Fibroblast of villous mesenchyme (primary cell): ENCODE measurements around the gene ZNF581. TPM values are rescaled to one million over a fixed set of nuclear protein-coding genes. Genes with fewer than 3 reads are reported as not detected.

Source experiments
- DNase-seq: peaks from one replicate; pipeline ENCODE4 v3.0.0-alpha.2; 2010; ENCODE audit warnings: low read depth
- H3K4me3 ChIP-seq: 2 replicates; pipeline ENCODE4 v1.5.1; 2011; ENCODE audit warnings: low read depth, mild to moderate bottlenecking, low read length
- CTCF ChIP-seq: IDR thresholded peaks from 2 replicates; pipeline ENCODE4 v1.5.1; 2012; ENCODE audit warnings: low read depth, mild to moderate bottlenecking, low read length; ENCODE audit not compliant: insufficient read depth
- total RNA-seq: library from RNA; depleted of rRNA; stranded (reverse); fragments of >200 nt; gene quantifications from 2 replicates; pipeline ENCODE4 v1.2.3, GENCODE V29; 2012

The ZNF581 gene
- total RNA-seq, 1 donor: 13.0 TPM

DNA sequence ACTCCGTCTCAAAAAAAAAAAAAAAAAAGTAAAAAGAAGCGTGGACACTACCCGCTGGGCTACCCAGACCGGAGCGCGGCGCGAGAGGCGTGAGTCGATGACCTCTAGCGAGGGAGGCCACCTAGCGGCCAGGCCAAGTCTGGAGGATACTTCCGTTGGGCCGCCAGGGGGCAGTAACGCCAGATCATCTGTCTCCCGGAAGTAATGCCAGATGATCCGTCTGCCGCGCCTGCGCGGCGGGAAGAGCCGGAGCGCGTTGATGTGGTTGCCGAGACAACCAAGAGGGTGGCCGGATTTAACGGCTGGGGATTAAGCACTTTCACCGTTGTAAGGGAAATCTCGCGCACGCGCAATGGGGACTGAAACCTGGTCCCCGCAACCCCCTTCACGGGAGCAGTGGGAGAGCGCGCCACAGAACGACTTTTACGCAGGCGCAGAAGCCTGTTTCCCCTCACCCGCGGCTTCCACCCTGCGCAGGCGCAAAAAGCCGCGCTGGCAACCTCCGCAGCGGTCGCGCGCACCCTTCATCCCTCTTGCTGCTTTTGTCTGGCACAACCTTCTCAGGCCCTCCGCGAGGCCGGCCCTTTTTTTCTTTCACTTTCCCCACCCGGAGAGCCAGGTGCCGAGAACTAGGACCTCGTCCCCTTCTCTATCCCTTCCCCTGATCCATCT, 10.3 kb downstream of the ZNF581 start:
- peak; percentile 100 for DNase-seq
- peak; percentile 100 for TF ChIP-seq CTCF
- peak overlapping the region; percentile 77 for H3K4me3 ChIP-seq

GRCh38 chr19:55654323-55654867, 10.9 kb downstream of the ZNF581 start:
- peak; percentile 100 for DNase-seq
- peak overlapping the region; percentile 77 for H3K4me3 ChIP-seq
- no peak for TF ChIP-seq CTCF

DNA sequence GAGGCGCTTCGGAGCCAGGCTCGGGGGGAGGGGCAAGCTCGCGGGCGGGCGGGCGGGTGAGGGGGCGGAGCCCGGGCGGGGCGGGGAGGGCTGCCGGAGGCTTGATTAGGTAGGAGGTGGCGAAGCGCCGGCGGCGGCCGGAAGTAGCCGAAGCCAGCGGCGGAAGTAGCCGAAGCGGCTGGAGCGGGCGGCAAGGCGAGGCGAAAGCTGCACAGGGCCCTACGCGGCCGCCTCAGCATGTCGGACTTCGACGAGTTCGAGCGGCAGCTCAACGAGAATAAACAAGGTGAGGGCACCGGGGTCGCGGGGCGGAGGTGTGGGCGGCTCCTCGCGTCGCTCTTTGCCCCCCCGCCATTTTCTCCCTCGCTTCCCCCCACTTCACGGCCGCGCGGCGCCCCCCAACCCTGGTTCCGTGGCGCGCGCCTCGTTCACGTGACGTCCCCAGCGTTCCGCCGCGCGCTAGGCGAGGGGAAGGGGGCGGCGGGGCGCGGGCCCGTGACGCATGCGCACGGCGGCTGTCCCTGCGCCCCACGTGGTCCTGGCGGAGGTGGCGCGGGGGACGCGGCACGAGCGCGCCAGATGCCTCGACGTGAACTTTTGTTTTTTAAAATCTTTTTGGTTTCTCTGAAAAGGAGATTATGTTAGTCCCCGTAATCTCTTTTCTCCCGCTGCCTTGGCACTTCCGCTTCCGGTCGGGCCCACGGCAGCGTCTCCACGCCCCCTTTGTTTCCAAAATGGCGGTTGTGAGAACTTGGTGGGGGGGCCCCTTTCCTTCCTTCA, 11.6 kb downstream of the ZNF581 start, which contains the start of gene U2AF2:
Gene U2AF2, plus strand, starts transcription at position 168 of the 780 bp plus-strand sequence. Its CDS starts 70 bp downstream, at position 238.
- H3K4me3 ChIP-seq: peak within 1 kb of the TSS; percentile 77
- DNase-seq: peak; percentile 94
- TF ChIP-seq CTCF: no peak

GRCh38 chr19:55655648-55656040, 12.2 kb downstream of the ZNF581 start:
- H3K4me3 ChIP-seq: peak overlapping the region; percentile 77
- DNase-seq: no peak
- no peak for TF ChIP-seq CTCF

DNA sequence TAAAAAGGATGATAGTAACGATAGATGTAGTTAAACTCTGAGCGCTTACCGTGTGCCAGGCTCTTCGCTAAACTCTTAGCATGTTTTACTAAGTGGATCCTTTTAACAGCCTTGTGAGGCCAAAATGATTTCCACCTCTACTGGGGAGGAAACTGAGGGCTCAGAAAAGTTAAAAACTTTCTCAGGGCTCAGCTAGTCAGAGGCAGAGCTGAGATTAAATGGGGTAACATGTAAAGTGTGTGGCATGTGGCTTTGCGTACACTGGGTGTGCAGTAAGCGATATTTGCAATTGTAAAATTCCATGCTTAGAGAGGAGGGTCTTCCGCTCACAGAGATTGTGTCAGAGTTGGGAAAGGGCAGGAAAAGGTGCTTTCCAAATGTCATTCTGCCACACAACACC, 13.1 kb downstream of the ZNF581 start:
- TF ChIP-seq CTCF: no peak
- no peak for DNase-seq
- H3K4me3 ChIP-seq: peak overlapping the region; percentile 77

DNA sequence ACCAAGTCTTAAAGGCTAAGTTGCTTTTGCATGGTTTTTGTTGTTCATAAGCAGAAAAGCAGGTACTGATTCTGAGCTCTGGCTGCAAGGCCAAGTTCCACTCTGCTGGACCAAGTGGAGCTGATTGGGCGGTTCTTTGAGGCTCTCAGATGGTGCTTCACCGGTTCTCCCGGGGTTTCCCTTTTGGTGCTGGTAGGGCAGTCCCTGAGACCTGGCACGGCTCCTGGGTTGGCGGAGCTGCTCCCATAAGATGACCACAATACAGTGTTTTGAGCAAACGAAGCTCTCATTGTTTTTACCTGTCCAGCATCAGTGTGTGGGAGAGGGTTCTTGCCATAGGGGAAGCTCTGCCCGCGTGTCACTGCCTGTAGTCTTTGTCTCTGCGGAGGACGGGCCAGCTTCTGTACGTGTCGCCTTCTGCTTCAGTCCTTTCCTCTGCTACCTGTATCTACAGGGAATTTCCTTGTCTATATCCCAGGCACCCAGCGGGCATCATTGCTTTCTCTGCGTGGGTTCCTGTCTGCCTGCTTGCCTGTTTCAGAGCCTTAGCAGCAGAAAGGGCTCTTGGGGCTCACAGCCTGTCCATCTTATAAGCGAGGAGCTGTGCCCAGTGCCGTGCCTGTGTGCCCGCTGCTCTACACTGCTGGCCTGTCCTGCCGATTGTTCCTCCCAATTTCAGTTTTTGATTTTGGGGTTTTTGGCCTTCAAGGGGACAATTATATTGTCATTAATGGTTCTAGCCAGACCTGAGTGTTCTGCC, 13.7 kb downstream of the ZNF581 start:
- no peak for TF ChIP-seq CTCF
- no peak for DNase-seq
- H3K4me3 ChIP-seq: peak overlapping the region; percentile 77
